HepG2 (cell line): ENCODE data around the gene SLC4A11. TPM values are rescaled to one million over a fixed set of nuclear protein-coding genes. Genes with fewer than 3 reads are reported as not detected.

Experiments used
- ADNP ChIP-seq: sonication (generic); formaldehyde crosslinking; IDR thresholded peaks from 2 replicates; pipeline ENCODE4 v1.4.0; 2020; ENCODE audit warnings: missing genetic modification reagents
- FOXM1 ChIP-seq: sonication (generic); formaldehyde crosslinking; IDR thresholded peaks from 2 replicates; pipeline ENCODE4 v1.5.0; 2020; ENCODE audit warnings: missing genetic modification reagents
- GTF2F1 ChIP-seq: fragments of 150-350 bp; IDR thresholded peaks from 2 replicates; pipeline ENCODE4 v1.6.1; 2014; ENCODE audit warnings: low read length
- HDAC1 ChIP-seq: sonication (generic); formaldehyde crosslinking; IDR thresholded peaks from 2 replicates; pipeline ENCODE4 v1.5.1; 2020; ENCODE audit warnings: mild to moderate bottlenecking, missing genetic modification reagents
- NBN ChIP-seq: fragments of 450-650 bp; conservative IDR thresholded peaks from 2 replicates; pipeline ENCODE4 v1.6.1; 2017
- TCF7 ChIP-seq: sonication (generic); IDR thresholded peaks from 2 replicates; pipeline ENCODE4 v1.6.1; 2016; ENCODE audit warnings: antibody characterized with exemption, low read depth
- TP53 ChIP-seq: sonication (generic); formaldehyde crosslinking; conservative IDR thresholded peaks from 2 replicates; pipeline ENCODE4 v1.4.0; 2020; ENCODE audit warnings: missing genetic modification reagents
- ZBTB20 ChIP-seq: sonication (generic); formaldehyde crosslinking; IDR thresholded peaks from 2 replicates; pipeline ENCODE4 v1.8.1; 2023; ENCODE audit warnings: missing genetic modification reagents, low read depth, mild to moderate bottlenecking, borderline replicate concordance
- ZFP41 ChIP-seq: sonication (generic); formaldehyde crosslinking; IDR thresholded peaks from 2 replicates; pipeline ENCODE4 v1.4.0; 2020; ENCODE audit warnings: mild to moderate bottlenecking, missing genetic modification reagents, borderline replicate concordance
- ZNF558 ChIP-seq: sonication (generic); formaldehyde crosslinking; IDR thresholded peaks from 2 replicates; pipeline ENCODE4 v1.9.0; 2022; ENCODE audit warnings: mild to moderate bottlenecking, missing genetic modification reagents, borderline replicate concordance
- ZSCAN21 ChIP-seq: sonication (generic); formaldehyde crosslinking; IDR thresholded peaks from 2 replicates; pipeline ENCODE4 v1.8.0; 2022; ENCODE audit warnings: mild to moderate bottlenecking, missing genetic modification reagents, moderate library complexity, borderline replicate concordance
- polyA plus RNA-seq, 8 experiments: library from polyadenylated mRNA; depleted of rRNA in 3 of 8; stranded (reverse) in 7 of 8; unstranded in 1 of 8; fragments of >200 nt; fragmentation: Illumina TruSeq in 4 of 8; extraction: Trizol in 4 of 8; gene quantifications; 2 replicates each; pipeline versions ENCODE4 v1.2.1 to v1.2.3, GENCODE V29; 2011 to 2016; ENCODE audit warnings: low read depth in 4 of 8, missing spikeins in 1 of 8, mixed read lengths in 1 of 8; ENCODE audit not compliant: insufficient read depth in 1 of 8
- total RNA-seq, 5 experiments: library from RNA; depleted of rRNA; stranded (reverse); fragments of >200 nt; fragmentation: Illumina TruSeq; extraction: Trizol; gene quantifications; 2 replicates each; pipeline ENCODE4 v1.2.3, GENCODE V29; 2016; ENCODE audit warnings: low read depth in 1 of 5
- TF ChIP-seq, protein P1 (sequence below): sonication (generic); formaldehyde crosslinking; IDR thresholded peaks from 2 replicates; pipeline ENCODE4 v1.5.1; 2020; ENCODE audit warnings: mild to moderate bottlenecking, missing genetic modification reagents, moderate library complexity
- TF ChIP-seq, protein P2 (sequence below): sonication (generic); formaldehyde crosslinking; IDR thresholded peaks from 2 replicates; pipeline ENCODE4 v1.4.0; 2020; ENCODE audit warnings: missing genetic modification reagents, borderline replicate concordance
- TF ChIP-seq, protein P3 (sequence below): sonication (generic); formaldehyde crosslinking; IDR thresholded peaks from 2 replicates; pipeline ENCODE4 v1.5.0; 2020; ENCODE audit warnings: missing genetic modification reagents
- TF ChIP-seq, protein P4 (sequence below): IDR thresholded peaks from 2 replicates; pipeline ENCODE4 v1.4.0; 2020; ENCODE audit warnings: mild to moderate bottlenecking, missing genetic modification reagents
- TF ChIP-seq, protein P5 (sequence below): sonication (generic); formaldehyde crosslinking; IDR thresholded peaks from 2 replicates; pipeline ENCODE4 v1.8.1; 2023; ENCODE audit warnings: missing genetic modification reagents, mild to moderate bottlenecking, borderline replicate concordance

SLC4A11 gene
- total and polyA plus RNA-seq, 2 of the 13 experiments (the other 11 are each of a cell fraction or from before 2014, with no cell fraction given) = 3.9 to 27.0 TPM

DNA sequence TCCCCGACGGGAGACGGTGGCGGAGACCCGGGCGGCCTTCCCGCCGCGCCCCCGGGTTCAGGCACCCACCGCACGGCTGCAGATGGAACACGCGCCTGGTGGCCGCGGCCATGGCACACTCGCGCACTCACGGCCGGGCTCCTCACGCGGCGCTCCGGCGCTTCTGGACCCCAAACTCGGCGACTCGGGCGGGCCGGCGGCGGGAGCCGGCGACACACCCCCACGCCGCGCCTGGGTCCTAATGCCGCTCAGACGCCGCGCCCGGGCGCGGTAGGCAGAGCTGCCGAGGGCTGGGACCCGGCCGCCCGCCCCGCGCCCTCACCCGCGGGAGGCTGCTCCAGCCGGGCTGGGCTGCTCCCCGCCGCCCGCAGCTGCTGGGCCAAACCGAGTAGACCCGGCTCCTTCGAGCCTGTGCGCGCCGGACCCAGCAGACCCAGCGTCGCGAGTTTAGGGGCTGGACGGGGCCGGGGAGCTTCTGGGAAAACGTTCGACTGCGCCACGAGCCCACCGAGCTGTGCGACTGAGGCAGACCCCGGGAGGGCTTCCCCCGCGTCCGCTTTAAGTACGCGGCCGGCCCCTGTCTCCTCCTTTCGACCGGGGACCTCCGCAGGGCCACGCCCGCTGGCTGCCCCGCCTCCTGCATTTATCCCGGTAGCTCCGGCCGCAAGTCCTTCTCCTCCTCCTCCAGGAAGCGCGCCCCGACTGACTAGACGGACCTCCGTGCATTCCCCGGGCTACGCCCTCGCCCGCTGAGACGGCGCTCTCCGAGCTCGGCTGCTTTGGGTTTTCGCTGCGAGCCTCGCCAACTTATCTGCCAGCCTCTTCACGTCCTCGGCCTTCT is at the start of gene SLC4A11 (continued):
- TF ChIP-seq ZNF558 (CRISPR knock-in tag) (peak; percentile 84; the same call in 1 of the 2 replicates), ADNP (CRISPR knock-in tag) (0 out of 2 replicates have a peak, but pooled peaks have one; percentile 16), TCF7 (no peak), ZBTB20 (no peak), NBN (no peak), ZSCAN21 (CRISPR knock-in tag) (no peak; the same call in 1 of the 2 replicates), GTF2F1 (no peak), HDAC1 (CRISPR knock-in tag) (no peak), ZFP41 (CRISPR knock-in tag) (no peak), FOXM1 (CRISPR knock-in tag) (no peak), TP53 (CRISPR knock-in tag) (no peak; the same call in 1 of the 2 replicates)
- TF ChIP-seq, protein P1, sequence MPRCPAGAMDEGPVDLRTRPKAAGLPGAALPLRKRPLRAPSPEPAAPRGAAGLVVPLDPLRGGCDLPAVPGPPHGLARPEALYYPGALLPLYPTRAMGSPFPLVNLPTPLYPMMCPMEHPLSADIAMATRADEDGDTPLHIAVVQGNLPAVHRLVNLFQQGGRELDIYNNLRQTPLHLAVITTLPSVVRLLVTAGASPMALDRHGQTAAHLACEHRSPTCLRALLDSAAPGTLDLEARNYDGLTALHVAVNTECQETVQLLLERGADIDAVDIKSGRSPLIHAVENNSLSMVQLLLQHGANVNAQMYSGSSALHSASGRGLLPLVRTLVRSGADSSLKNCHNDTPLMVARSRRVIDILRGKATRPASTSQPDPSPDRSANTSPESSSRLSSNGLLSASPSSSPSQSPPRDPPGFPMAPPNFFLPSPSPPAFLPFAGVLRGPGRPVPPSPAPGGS (CRISPR knock-in tag) = peak; percentile 74
- TF ChIP-seq, protein P2, sequence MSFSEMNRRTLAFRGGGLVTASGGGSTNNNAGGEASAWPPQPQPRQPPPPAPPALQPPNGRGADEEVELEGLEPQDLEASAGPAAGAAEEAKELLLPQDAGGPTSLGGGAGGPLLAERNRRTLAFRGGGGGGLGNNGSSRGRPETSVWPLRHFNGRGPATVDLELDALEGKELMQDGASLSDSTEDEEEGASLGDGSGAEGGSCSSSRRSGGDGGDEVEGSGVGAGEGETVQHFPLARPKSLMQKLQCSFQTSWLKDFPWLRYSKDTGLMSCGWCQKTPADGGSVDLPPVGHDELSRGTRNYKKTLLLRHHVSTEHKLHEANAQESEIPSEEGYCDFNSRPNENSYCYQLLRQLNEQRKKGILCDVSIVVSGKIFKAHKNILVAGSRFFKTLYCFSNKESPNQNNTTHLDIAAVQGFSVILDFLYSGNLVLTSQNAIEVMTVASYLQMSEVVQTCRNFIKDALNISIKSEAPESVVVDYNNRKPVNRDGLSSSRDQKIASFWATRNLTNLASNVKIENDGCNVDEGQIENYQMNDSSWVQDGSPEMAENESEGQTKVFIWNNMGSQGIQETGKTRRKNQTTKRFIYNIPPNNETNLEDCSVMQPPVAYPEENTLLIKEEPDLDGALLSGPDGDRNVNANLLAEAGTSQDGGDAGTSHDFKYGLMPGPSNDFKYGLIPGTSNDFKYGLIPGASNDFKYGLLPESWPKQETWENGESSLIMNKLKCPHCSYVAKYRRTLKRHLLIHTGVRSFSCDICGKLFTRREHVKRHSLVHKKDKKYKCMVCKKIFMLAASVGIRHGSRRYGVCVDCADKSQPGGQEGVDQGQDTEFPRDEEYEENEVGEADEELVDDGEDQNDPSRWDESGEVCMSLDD (CRISPR knock-in tag) = 0 out of 2 replicates have a peak, but pooled peaks have one; percentile 21
- TF ChIP-seq, protein P3, sequence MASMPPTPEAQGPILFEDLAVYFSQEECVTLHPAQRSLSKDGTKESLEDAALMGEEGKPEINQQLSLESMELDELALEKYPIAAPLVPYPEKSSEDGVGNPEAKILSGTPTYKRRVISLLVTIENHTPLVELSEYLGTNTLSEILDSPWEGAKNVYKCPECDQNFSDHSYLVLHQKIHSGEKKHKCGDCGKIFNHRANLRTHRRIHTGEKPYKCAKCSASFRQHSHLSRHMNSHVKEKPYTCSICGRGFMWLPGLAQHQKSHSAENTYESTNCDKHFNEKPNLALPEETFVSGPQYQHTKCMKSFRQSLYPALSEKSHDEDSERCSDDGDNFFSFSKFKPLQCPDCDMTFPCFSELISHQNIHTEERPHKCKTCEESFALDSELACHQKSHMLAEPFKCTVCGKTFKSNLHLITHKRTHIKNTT = 0 out of 2 replicates have a peak, but pooled peaks have one; percentile 69
- TF ChIP-seq, protein P4, sequence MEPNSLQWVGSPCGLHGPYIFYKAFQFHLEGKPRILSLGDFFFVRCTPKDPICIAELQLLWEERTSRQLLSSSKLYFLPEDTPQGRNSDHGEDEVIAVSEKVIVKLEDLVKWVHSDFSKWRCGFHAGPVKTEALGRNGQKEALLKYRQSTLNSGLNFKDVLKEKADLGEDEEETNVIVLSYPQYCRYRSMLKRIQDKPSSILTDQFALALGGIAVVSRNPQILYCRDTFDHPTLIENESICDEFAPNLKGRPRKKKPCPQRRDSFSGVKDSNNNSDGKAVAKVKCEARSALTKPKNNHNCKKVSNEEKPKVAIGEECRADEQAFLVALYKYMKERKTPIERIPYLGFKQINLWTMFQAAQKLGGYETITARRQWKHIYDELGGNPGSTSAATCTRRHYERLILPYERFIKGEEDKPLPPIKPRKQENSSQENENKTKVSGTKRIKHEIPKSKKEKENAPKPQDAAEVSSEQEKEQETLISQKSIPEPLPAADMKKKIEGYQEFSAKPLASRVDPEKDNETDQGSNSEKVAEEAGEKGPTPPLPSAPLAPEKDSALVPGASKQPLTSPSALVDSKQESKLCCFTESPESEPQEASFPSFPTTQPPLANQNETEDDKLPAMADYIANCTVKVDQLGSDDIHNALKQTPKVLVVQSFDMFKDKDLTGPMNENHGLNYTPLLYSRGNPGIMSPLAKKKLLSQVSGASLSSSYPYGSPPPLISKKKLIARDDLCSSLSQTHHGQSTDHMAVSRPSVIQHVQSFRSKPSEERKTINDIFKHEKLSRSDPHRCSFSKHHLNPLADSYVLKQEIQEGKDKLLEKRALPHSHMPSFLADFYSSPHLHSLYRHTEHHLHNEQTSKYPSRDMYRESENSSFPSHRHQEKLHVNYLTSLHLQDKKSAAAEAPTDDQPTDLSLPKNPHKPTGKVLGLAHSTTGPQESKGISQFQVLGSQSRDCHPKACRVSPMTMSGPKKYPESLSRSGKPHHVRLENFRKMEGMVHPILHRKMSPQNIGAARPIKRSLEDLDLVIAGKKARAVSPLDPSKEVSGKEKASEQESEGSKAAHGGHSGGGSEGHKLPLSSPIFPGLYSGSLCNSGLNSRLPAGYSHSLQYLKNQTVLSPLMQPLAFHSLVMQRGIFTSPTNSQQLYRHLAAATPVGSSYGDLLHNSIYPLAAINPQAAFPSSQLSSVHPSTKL (CRISPR knock-in tag) = no peak; the same call in 1 of the 2 replicates
- TF ChIP-seq, protein P5, sequence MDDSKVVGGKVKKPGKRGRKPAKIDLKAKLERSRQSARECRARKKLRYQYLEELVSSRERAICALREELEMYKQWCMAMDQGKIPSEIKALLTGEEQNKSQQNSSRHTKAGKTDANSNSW = no peak
